WTC11 (cell line): ENCODE results near the gene PPP3CB.

ENCODE experiments used
- FOXJ3 ChIP-seq: sonication (generic); formaldehyde crosslinking; IDR thresholded peaks from 2 replicates; pipeline ENCODE4 v1.9.0; 2021; ENCODE audit warnings: missing genetic modification reagents, mild to moderate bottlenecking, borderline replicate concordance
- FOXP1 ChIP-seq: sonication (generic); formaldehyde crosslinking; IDR thresholded peaks from 2 replicates; pipeline ENCODE4 v1.8.0; 2022; ENCODE audit warnings: missing genetic modification reagents, mild to moderate bottlenecking, moderate library complexity, borderline replicate concordance
- MXD4 ChIP-seq: fragments of 250-450 bp; sonication (Bioruptor Pico); IDR thresholded peaks from 2 replicates; pipeline ENCODE4 v1.8.0; 2021; ENCODE audit warnings: mild to moderate bottlenecking, moderate library complexity, borderline replicate concordance
- OVOL2 ChIP-seq: fragments of 250-450 bp; sonication (Bioruptor Pico); IDR thresholded peaks from 2 replicates; pipeline ENCODE4 v1.9.0; 2021; ENCODE audit warnings: mild to moderate bottlenecking, borderline replicate concordance
- ZNF671 ChIP-seq: fragments of 250-450 bp; sonication (Bioruptor Pico); IDR thresholded peaks from 2 replicates; pipeline ENCODE4 v1.8.0; 2021; ENCODE audit warnings: mild to moderate bottlenecking
- TF ChIP-seq, protein P1 (sequence below): fragments of 200-600 bp; IDR thresholded peaks from 2 replicates; pipeline ENCODE4 v1.8.0; 2022; ENCODE audit warnings: antibody characterized with exemption

GRCh38 chr10:73517166-73517888 is 21.5 kb upstream of the PPP3CB start:
- TF ChIP-seq FOXJ3 (CRISPR knock-in tag) (no peak), FOXP1 (CRISPR knock-in tag) (no peak), MXD4 (CRISPR knock-in tag) (no peak), OVOL2 (CRISPR knock-in tag) (no peak), ZNF671 (no peak)
- TF ChIP-seq, protein P1, sequence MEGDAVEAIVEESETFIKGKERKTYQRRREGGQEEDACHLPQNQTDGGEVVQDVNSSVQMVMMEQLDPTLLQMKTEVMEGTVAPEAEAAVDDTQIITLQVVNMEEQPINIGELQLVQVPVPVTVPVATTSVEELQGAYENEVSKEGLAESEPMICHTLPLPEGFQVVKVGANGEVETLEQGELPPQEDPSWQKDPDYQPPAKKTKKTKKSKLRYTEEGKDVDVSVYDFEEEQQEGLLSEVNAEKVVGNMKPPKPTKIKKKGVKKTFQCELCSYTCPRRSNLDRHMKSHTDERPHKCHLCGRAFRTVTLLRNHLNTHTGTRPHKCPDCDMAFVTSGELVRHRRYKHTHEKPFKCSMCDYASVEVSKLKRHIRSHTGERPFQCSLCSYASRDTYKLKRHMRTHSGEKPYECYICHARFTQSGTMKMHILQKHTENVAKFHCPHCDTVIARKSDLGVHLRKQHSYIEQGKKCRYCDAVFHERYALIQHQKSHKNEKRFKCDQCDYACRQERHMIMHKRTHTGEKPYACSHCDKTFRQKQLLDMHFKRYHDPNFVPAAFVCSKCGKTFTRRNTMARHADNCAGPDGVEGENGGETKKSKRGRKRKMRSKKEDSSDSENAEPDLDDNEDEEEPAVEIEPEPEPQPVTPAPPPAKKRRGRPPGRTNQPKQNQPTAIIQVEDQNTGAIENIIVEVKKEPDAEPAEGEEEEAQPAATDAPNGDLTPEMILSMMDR = no peak
